ENCODE data around the gene STT3B. TPM values are rescaled to one million over a fixed set of nuclear protein-coding genes. Genes with fewer than 3 reads are reported as not detected.

Gene STT3B
- total and polyA plus RNA-seq, 7 experiments from 2014 or later: 109 to 149 (median 131) TPM

- intact Hi-C loops (cut with micrococcal nuclease): loop anchor here (2.0 to 10.0 kb wide), 6 partner anchors 15 to 479 kb away; partner anchors contain the start of gene STT3B (in 1 of the 2)
- ChIA-PET POLR2A (interaction anchor here (1.1 to 1.7 kb wide), 3 partner anchors 104 to 422 kb away, joined by 3 to 5 read pairs (median 3); partner anchors contain the start of gene STT3B), CTCF (interaction anchor here (0.6 to 1.3 kb wide), 3 partner anchors 84 to 104 kb away, joined by 3 read pairs; partner anchors contain the start of gene STT3B)
- H3K27me3 ChIP-seq (ENCODE audit: control insufficient read depth in 2 of 2, insufficient read depth in 2 of 2, low read length in 2 of 2): no peaks in the 10 kb centered on the region
- H3K9me3 Mint-ChIP-seq: no peaks in the 10 kb centered on the region
- H3K27me3 Mint-ChIP-seq: no peaks in the 10 kb centered on the region
- DNase-seq (no peak), ATAC-seq (no peak)
- no peaks in the 10 kb centered on the region for H3K9me3 ChIP-seq (ENCODE audit: control insufficient read depth in 2 of 3, low read length in 3 of 3)
- peak overlapping the region; percentile 45 for H3K27ac ChIP-seq (ENCODE audit: low read depth, low read length)
- peaks cover 0 to 45% (median 24%) of the 10 kb centered on the region in 5 donors for H3K36me3 Mint-ChIP-seq
- H3K4me1 ChIP-seq (ENCODE audit: control insufficient read depth in 2 of 2, insufficient read depth in 2 of 2, low read length in 2 of 2): peaks cover 10 to 28% of the 10 kb centered on the region in 2 donors
- no peak overlapping the region for H3K4me3 ChIP-seq (ENCODE audit: low read length)
- H3K36me3 ChIP-seq (ENCODE audit: control insufficient read depth in 2 of 3, insufficient read depth in 3 of 3, low read length in 3 of 3): peaks cover 0 to 10% (median 7%) of the 10 kb centered on the region in 3 experiments
- H3K27ac Mint-ChIP-seq: peak overlapping the region; percentile 44 to 86 (median 80)
- peaks cover 17 to 60% (median 51%) of the 10 kb centered on the region in 7 donors for H3K4me1 Mint-ChIP-seq
- H3K4me3 Mint-ChIP-seq: peak overlapping the region in 8 of 10 donors; percentile 10 to 82 (median 60)
These were observed 103.3 kb downstream of the STT3B start for GRCh38 chr3:31636049-31636448.

- ChIA-PET CTCF (interaction anchor here (0.9 to 1.3 kb wide), 2 partner anchors 91 to 105 kb away, joined by 3 read pairs; partner anchors contain the start of gene STT3B), POLR2A (interaction anchor here (1.1 to 1.7 kb wide), 3 partner anchors 105 to 423 kb away, joined by 3 to 5 read pairs (median 3); partner anchors contain the start of gene STT3B)
- Histone ChIP-seq H3K9me3 (ENCODE audit: control insufficient read depth in 2 of 3, low read length in 3 of 3) (no peaks in the 10 kb centered on the region), H3K4me3 (ENCODE audit: low read length) (no peak overlapping the region), H3K27me3 (ENCODE audit: control insufficient read depth in 2 of 2, insufficient read depth in 2 of 2, low read length in 2 of 2) (no peaks in the 10 kb centered on the region), H3K27ac (ENCODE audit: low read depth, low read length) (peak overlapping the region; percentile 45), H3K36me3 (ENCODE audit: control insufficient read depth in 2 of 3, insufficient read depth in 3 of 3, low read length in 3 of 3) (peaks cover 0 to 8% (median 7%) of the 10 kb centered on the region in 3 experiments), H3K4me1 (ENCODE audit: control insufficient read depth in 2 of 2, insufficient read depth in 2 of 2, low read length in 2 of 2) (peaks cover 10 to 28% of the 10 kb centered on the region in 2 donors)
- Mint-ChIP-seq H3K27ac (peak overlapping the region; percentile 49 to 86 (median 80)), H3K36me3 (peaks cover 0 to 42% (median 23%) of the 10 kb centered on the region in 5 donors), H3K4me1 (peaks cover 17 to 60% (median 49%) of the 10 kb centered on the region in 7 donors), H3K9me3 (no peaks in the 10 kb centered on the region), H3K4me3 (peak overlapping the region in 9 of 10 donors; percentile 10 to 82 (median 64)), H3K27me3 (no peaks in the 10 kb centered on the region)
- intact Hi-C loops (cut with micrococcal nuclease): loop anchor here (1.0 to 10.0 kb wide), 8 partner anchors 14 to 869 kb away; partner anchors contain the start of gene STT3B (in 2 of the 2)
- DNase-seq: peak in 5 of 9 donors; percentile 3 to 38 (median 29)
- ATAC-seq: peak; percentile 56
These were observed 104.1 kb downstream of the STT3B start for GRCh38 chr3:31636694-31637442.

- Mint-ChIP-seq H3K27ac (peak overlapping the region in 4 of 9 donors; percentile 16 to 30 (median 20)), H3K36me3 (peaks cover 0 to 44% (median 25%) of the 10 kb centered on the region in 5 donors), H3K9me3 (peaks cover 0 to 3% (median 0%) of the 10 kb centered on the region in 11 donors), H3K4me3 (no peak overlapping the region), H3K27me3 (no peaks in the 10 kb centered on the region), H3K4me1 (peaks cover 13 to 47% (median 33%) of the 10 kb centered on the region in 7 donors)
- ATAC-seq (no peak), DNase-seq (no peak)
- ChIA-PET CTCF (interaction anchor here (0.6 kb wide), 1 partner anchor 206 kb away, joined by 3 read pairs; no protein-coding TSS in a partner anchor), POLR2A (interaction anchor here (1.1 kb wide), 1 partner anchor 108 kb away, joined by 5 read pairs; the partner anchor contains the start of gene STT3B)
- no peaks in the 10 kb centered on the region for H3K9me3 ChIP-seq (ENCODE audit: control insufficient read depth in 2 of 3, low read length in 3 of 3)
- H3K4me1 ChIP-seq (ENCODE audit: control insufficient read depth in 2 of 2, insufficient read depth in 2 of 2, low read length in 2 of 2): peaks cover 10 to 28% of the 10 kb centered on the region in 2 donors
- H3K27me3 ChIP-seq (ENCODE audit: control insufficient read depth in 2 of 2, insufficient read depth in 2 of 2, low read length in 2 of 2): no peaks in the 10 kb centered on the region
- no peak overlapping the region for H3K4me3 ChIP-seq (ENCODE audit: low read length)
- H3K27ac ChIP-seq (ENCODE audit: low read depth, low read length): no peak overlapping the region
- intact Hi-C loops (cut with micrococcal nuclease): loop anchor here in 1 of 2 donors (5.0 to 10.0 kb wide), 3 partner anchors 48 to 475 kb away; no protein-coding TSS in a partner anchor
- H3K36me3 ChIP-seq (ENCODE audit: control insufficient read depth in 2 of 3, insufficient read depth in 3 of 3, low read length in 3 of 3): no peaks in the 10 kb centered on the region
These were observed 107.1 kb downstream of the STT3B start for GRCh38 chr3:31639828-31640227.

- no peak overlapping the region for H3K27ac ChIP-seq (ENCODE audit: low read depth, low read length)
- no peak for ATAC-seq
- peaks cover 0 to 13% (median 0%) of the 10 kb centered on the region in 7 donors for H3K4me1 Mint-ChIP-seq
- no peaks in the 10 kb centered on the region for H3K4me1 ChIP-seq (ENCODE audit: control insufficient read depth in 2 of 2, insufficient read depth in 2 of 2, low read length in 2 of 2)
- CTCF ChIA-PET: no interaction called here
- H3K9me3 ChIP-seq (ENCODE audit: control insufficient read depth in 2 of 3, low read length in 3 of 3): peaks cover 0 to 23% (median 16%) of the 10 kb centered on the region in 3 experiments
- POLR2A ChIA-PET: no interaction called here
- H3K36me3 Mint-ChIP-seq: peaks cover 19 to 70% (median 41%) of the 10 kb centered on the region in 5 donors
- H3K27me3 ChIP-seq (ENCODE audit: control insufficient read depth in 2 of 2, insufficient read depth in 2 of 2, low read length in 2 of 2): no peaks in the 10 kb centered on the region
- no peak overlapping the region for H3K27ac Mint-ChIP-seq
- peaks cover 0 to 8% (median 0%) of the 10 kb centered on the region in 3 experiments for H3K36me3 ChIP-seq (ENCODE audit: control insufficient read depth in 2 of 3, insufficient read depth in 3 of 3, low read length in 3 of 3)
- H3K4me3 Mint-ChIP-seq: no peak overlapping the region
- intact Hi-C loops (cut with micrococcal nuclease): no loop called here
- H3K4me3 ChIP-seq (ENCODE audit: low read length): no peak overlapping the region
- H3K9me3 Mint-ChIP-seq: peaks cover 3 to 42% (median 29%) of the 10 kb centered on the region in 11 donors
- DNase-seq: no peak
- H3K27me3 Mint-ChIP-seq: no peaks in the 10 kb centered on the region
These were observed 112.5 kb downstream of the STT3B start for GRCh38 chr3:31645256-31645655.

GRCh38 chr3:31648286-31648968, 115.7 kb downstream of the STT3B start:
- intact Hi-C loops (cut with micrococcal nuclease): no loop called here
- ChIA-PET POLR2A (no interaction called here), CTCF (no interaction called here)
- H3K36me3 Mint-ChIP-seq: peaks cover 30 to 85% (median 48%) of the 10 kb centered on the region in 5 donors
- Histone ChIP-seq H3K9me3 (ENCODE audit: control insufficient read depth in 2 of 3, low read length in 3 of 3) (peaks cover 0 to 54% (median 25%) of the 10 kb centered on the region in 3 experiments), H3K36me3 (ENCODE audit: control insufficient read depth in 2 of 3, insufficient read depth in 3 of 3, low read length in 3 of 3) (peaks cover 0 to 8% (median 0%) of the 10 kb centered on the region in 3 experiments), H3K4me1 (ENCODE audit: control insufficient read depth in 2 of 2, insufficient read depth in 2 of 2, low read length in 2 of 2) (no peaks in the 10 kb centered on the region), H3K27me3 (ENCODE audit: control insufficient read depth in 2 of 2, insufficient read depth in 2 of 2, low read length in 2 of 2) (no peaks in the 10 kb centered on the region), H3K4me3 (ENCODE audit: low read length) (no peak overlapping the region), H3K27ac (ENCODE audit: low read depth, low read length) (no peak overlapping the region)
- H3K4me3 Mint-ChIP-seq: peak overlapping the region in 2 of 10 donors; percentile 14 to 40
- H3K27ac Mint-ChIP-seq: peak overlapping the region in 2 of 9 donors; percentile 31 to 69
- H3K9me3 Mint-ChIP-seq: peaks cover 16 to 74% (median 56%) of the 10 kb centered on the region in 11 donors
- peaks cover 0 to 3% (median 0%) of the 10 kb centered on the region in 7 donors for H3K4me1 Mint-ChIP-seq
- no peaks in the 10 kb centered on the region for H3K27me3 Mint-ChIP-seq
- ATAC-seq: peak; percentile 18
- no peak for DNase-seq

GRCh38 chr3:31652296-31652695, 119.6 kb downstream of the STT3B start:
- Histone ChIP-seq H3K27ac (ENCODE audit: low read depth, low read length) (no peak overlapping the region), H3K4me3 (ENCODE audit: low read length) (no peak overlapping the region), H3K4me1 (ENCODE audit: control insufficient read depth in 2 of 2, insufficient read depth in 2 of 2, low read length in 2 of 2) (no peaks in the 10 kb centered on the region), H3K9me3 (ENCODE audit: control insufficient read depth in 2 of 3, low read length in 3 of 3) (peaks cover 6 to 91% (median 25%) of the 10 kb centered on the region in 3 experiments), H3K36me3 (ENCODE audit: control insufficient read depth in 2 of 3, insufficient read depth in 3 of 3, low read length in 3 of 3) (peaks cover 0 to 3% (median 0%) of the 10 kb centered on the region in 3 experiments), H3K27me3 (ENCODE audit: control insufficient read depth in 2 of 2, insufficient read depth in 2 of 2, low read length in 2 of 2) (no peaks in the 10 kb centered on the region)
- peaks cover 27 to 100% (median 83%) of the 10 kb centered on the region in 11 donors for H3K9me3 Mint-ChIP-seq
- no peak for ATAC-seq
- H3K4me1 Mint-ChIP-seq: no peaks in the 10 kb centered on the region
- intact Hi-C loops (cut with micrococcal nuclease): no loop called here
- peak overlapping the region in 1 of 9 donors; percentile 13 for H3K27ac Mint-ChIP-seq
- H3K36me3 Mint-ChIP-seq: peaks cover 20 to 81% (median 39%) of the 10 kb centered on the region in 5 donors
- H3K27me3 Mint-ChIP-seq: no peaks in the 10 kb centered on the region
- ChIA-PET POLR2A (no interaction called here), CTCF (no interaction called here)
- no peak overlapping the region for H3K4me3 Mint-ChIP-seq
- DNase-seq: no peak
